Astrocyte (in vitro differentiated cells and primary cell): ENCODE measurements around the gene MEI4. TPM values are rescaled to one million over a fixed set of nuclear protein-coding genes. Genes with fewer than 3 reads are reported as not detected.

ENCODE experiments used
- DNase-seq: peaks from one replicate; pipeline ENCODE4 v3.0.0-alpha.2; 2010; ENCODE audit warnings: low read depth
- FAIRE-seq: peaks from 2 replicates; lab custom pipeline; 2011; peaks lifted over from hg19 to GRCh38; lab: Jason Lieb, UNC
- H2AFZ ChIP-seq: 2 replicates; pipeline ENCODE4 v1.6.0; 2012; ENCODE audit warnings: low read depth, low read length, inconsistent platforms
- H3K27ac ChIP-seq: 2 replicates; pipeline ENCODE4 v1.5.1; 2011; ENCODE audit warnings: low read depth, low read length, inconsistent platforms
- H3K27me3 ChIP-seq: 2 replicates; pipeline ENCODE4 v1.6.0; 2011; ENCODE audit warnings: low read length, inconsistent platforms; ENCODE audit not compliant: insufficient read depth
- H3K36me3 ChIP-seq: 2 replicates; pipeline ENCODE4 v1.5.1; 2011; ENCODE audit warnings: low read length, inconsistent platforms; ENCODE audit not compliant: insufficient read depth
- H3K4me1 ChIP-seq: 2 replicates; pipeline ENCODE4 v1.5.1; 2011; ENCODE audit warnings: low read length, inconsistent platforms; ENCODE audit not compliant: insufficient read depth
- H3K4me2 ChIP-seq: 2 replicates; pipeline ENCODE4 v1.6.0; 2012; ENCODE audit warnings: low read length, inconsistent platforms
- H3K4me3 ChIP-seq: 2 replicates; pipeline ENCODE4 v1.5.1; 2011; ENCODE audit warnings: low read depth, mild to moderate bottlenecking, low read length, inconsistent platforms; ENCODE audit not compliant: insufficient read depth
- H3K79me2 ChIP-seq: 2 replicates; pipeline ENCODE4 v1.6.0; 2012; ENCODE audit warnings: mild to moderate bottlenecking, low read length, inconsistent platforms; ENCODE audit not compliant: insufficient read depth
- H3K9ac ChIP-seq: 2 replicates; pipeline ENCODE4 v1.6.0; 2012; ENCODE audit warnings: mild to moderate bottlenecking, low read length, inconsistent platforms
- H3K9me3 ChIP-seq: 2 replicates; pipeline ENCODE4 v1.5.1; 2012; ENCODE audit warnings: low read depth, mild to moderate bottlenecking, low read length, inconsistent platforms; ENCODE audit not compliant: insufficient read depth
- H4K20me1 ChIP-seq: 2 replicates; pipeline ENCODE4 v1.6.0; 2012; ENCODE audit warnings: low read length, inconsistent platforms; ENCODE audit not compliant: insufficient read depth
- H3K27ac Mint-ChIP-seq: one replicate; pipeline ENCODE4 v1.8.0; 2021; ENCODE audit warnings: mild to moderate bottlenecking, mixed read lengths; ENCODE audit not compliant: unreplicated experiment
- H3K27me3 Mint-ChIP-seq: one replicate; pipeline ENCODE4 v1.8.0; 2021; ENCODE audit warnings: low read depth, mixed read lengths; ENCODE audit not compliant: unreplicated experiment
- H3K36me3 Mint-ChIP-seq: one replicate; pipeline ENCODE4 v1.8.0; 2021; ENCODE audit warnings: low read depth, mixed read lengths; ENCODE audit not compliant: unreplicated experiment
- H3K4me1 Mint-ChIP-seq: one replicate; pipeline ENCODE4 v1.8.0; 2021; ENCODE audit warnings: low read depth, mixed read lengths; ENCODE audit not compliant: unreplicated experiment
- H3K4me3 Mint-ChIP-seq: one replicate; pipeline ENCODE4 v1.8.0; 2021; ENCODE audit warnings: mild to moderate bottlenecking, moderate library complexity, mixed read lengths; ENCODE audit not compliant: unreplicated experiment
- H3K9me3 Mint-ChIP-seq: one replicate; pipeline ENCODE4 v1.8.0; 2021; ENCODE audit warnings: mild to moderate bottlenecking, mixed read lengths; ENCODE audit not compliant: unreplicated experiment
- EZH2 ChIP-seq: IDR thresholded peaks from 2 replicates; pipeline ENCODE4 v1.6.1; 2012; ENCODE audit warnings: mild to moderate bottlenecking, low read length, inconsistent platforms; ENCODE audit not compliant: insufficient read depth
- total RNA-seq: library from RNA; stranded (reverse); gene quantifications from 2 replicates; pipeline ENCODE4 v1.2.1, GENCODE V29; 2021
- TF ChIP-seq, protein P1 (sequence below): IDR thresholded peaks from 2 replicates; pipeline ENCODE4 v1.5.1; 2011; ENCODE audit warnings: low read depth, mild to moderate bottlenecking, inconsistent platforms, low read length, moderate library complexity; ENCODE audit not compliant: insufficient read depth

Gene MEI4
- total RNA-seq, 1 donor from 2014 or later, result 0.54 TPM

DNA sequence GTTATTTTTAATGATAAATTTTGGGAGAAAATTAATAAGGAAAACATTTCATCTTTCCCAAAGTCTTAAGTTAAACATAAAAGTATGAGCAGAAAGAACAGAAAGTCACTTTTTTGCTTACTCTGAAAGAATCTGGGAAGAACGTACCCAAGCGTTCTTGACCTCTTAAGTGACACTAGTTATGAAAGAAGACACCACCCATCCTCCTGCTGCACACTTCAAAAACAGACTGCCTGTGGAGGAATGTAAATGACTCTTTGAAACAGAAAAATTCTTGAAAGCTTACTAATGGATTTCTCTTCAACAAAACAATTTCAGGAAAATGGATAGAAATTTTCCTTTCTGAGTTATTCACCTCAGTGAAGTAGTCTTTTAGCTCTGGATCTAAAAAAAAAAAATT lies 227.7 kb downstream of the MEI4 start:
- no peak overlapping the region for H3K9ac ChIP-seq
- no peaks in the 10 kb centered on the region for H4K20me1 ChIP-seq
- no peaks in the 10 kb centered on the region for H3K79me2 ChIP-seq
- Mint-ChIP-seq H3K9me3 (peaks cover 6% of the 10 kb centered on the region), H3K27ac (peak overlapping the region; percentile 55), H3K27me3 (no peaks in the 10 kb centered on the region), H3K36me3 (peaks cover 2% of the 10 kb centered on the region), H3K4me1 (peaks cover 15% of the 10 kb centered on the region), H3K4me3 (no peak overlapping the region)
- no peak overlapping the region for H3K27ac ChIP-seq
- no peaks in the 10 kb centered on the region for H3K4me1 ChIP-seq
- TF ChIP-seq EZH2, result no peak
- TF ChIP-seq, protein P1, sequence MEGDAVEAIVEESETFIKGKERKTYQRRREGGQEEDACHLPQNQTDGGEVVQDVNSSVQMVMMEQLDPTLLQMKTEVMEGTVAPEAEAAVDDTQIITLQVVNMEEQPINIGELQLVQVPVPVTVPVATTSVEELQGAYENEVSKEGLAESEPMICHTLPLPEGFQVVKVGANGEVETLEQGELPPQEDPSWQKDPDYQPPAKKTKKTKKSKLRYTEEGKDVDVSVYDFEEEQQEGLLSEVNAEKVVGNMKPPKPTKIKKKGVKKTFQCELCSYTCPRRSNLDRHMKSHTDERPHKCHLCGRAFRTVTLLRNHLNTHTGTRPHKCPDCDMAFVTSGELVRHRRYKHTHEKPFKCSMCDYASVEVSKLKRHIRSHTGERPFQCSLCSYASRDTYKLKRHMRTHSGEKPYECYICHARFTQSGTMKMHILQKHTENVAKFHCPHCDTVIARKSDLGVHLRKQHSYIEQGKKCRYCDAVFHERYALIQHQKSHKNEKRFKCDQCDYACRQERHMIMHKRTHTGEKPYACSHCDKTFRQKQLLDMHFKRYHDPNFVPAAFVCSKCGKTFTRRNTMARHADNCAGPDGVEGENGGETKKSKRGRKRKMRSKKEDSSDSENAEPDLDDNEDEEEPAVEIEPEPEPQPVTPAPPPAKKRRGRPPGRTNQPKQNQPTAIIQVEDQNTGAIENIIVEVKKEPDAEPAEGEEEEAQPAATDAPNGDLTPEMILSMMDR, result no peak
- peak overlapping the region; percentile 22 for H3K4me2 ChIP-seq
- FAIRE-seq (no peak), DNase-seq (peak; percentile 58)
- no peaks in the 10 kb centered on the region for H3K9me3 ChIP-seq
- no peaks in the 10 kb centered on the region for H3K36me3 ChIP-seq
- no peak overlapping the region for H3K4me3 ChIP-seq
- no peaks in the 10 kb centered on the region for H3K27me3 ChIP-seq
- no peak overlapping the region for H2AFZ ChIP-seq

DNA sequence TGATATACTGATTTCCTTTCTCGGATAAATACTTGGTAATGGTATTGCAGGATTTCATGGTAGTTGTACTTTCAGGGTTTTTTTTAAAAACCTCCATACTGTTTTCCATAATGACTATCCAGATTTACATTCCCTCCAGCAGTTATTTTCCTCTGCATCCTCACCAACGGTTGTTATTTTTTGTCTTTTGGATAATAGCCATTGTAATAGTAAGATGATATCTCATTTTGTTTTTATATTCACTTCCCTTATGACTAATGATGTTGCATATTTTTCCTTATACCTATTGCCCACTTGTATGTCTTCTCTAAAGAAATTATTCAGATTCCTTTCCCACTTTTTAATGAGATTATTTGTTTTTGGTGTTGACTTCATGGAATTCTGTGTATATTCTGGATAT lies 231.0 kb downstream of the MEI4 start:
- no peak for FAIRE-seq

DNA sequence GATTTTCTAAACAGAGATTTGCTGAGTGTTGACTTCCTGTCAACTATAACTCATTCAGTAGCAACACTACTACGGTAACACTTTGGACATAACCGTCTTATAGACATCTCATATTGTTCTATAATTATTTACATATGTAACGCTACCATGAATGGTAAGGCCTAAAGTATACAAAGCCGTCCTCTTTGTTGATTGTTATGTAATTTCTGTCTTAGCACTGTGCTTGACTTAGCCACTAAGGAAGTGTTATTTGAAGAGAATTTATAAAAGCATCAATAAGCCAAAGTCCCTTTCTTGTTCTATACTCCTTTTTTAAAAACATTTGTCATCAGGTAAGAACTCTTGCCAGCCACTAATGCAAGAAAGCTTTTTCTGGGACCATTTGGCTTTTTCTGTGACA lies 240.6 kb downstream of the MEI4 start:
- peaks cover 3% of the 10 kb centered on the region for H3K4me1 Mint-ChIP-seq
- no peak overlapping the region for H3K27ac Mint-ChIP-seq
- no peak for DNase-seq
- H3K4me3 Mint-ChIP-seq, result no peak overlapping the region
- TF ChIP-seq, protein P1, result no peak
- TF ChIP-seq EZH2, result no peak
- no peaks in the 10 kb centered on the region for H3K36me3 ChIP-seq
- H3K4me1 ChIP-seq, result no peaks in the 10 kb centered on the region
- H3K27ac ChIP-seq, result no peak overlapping the region
- no peak overlapping the region for H3K4me2 ChIP-seq
- H3K36me3 Mint-ChIP-seq, result no peaks in the 10 kb centered on the region
- no peaks in the 10 kb centered on the region for H3K27me3 ChIP-seq
- H3K9ac ChIP-seq, result no peak overlapping the region
- no peak overlapping the region for H3K4me3 ChIP-seq
- H4K20me1 ChIP-seq, result no peaks in the 10 kb centered on the region
- no peaks in the 10 kb centered on the region for H3K27me3 Mint-ChIP-seq
- H2AFZ ChIP-seq, result no peak overlapping the region
- H3K9me3 Mint-ChIP-seq, result peaks cover 7% of the 10 kb centered on the region
- no peak for FAIRE-seq
- no peaks in the 10 kb centered on the region for H3K9me3 ChIP-seq
- no peaks in the 10 kb centered on the region for H3K79me2 ChIP-seq

More for the DNA sequence above, 231.0 kb downstream of the MEI4 start:
- no peaks in the 10 kb centered on the region for H3K79me2 ChIP-seq
- Mint-ChIP-seq H3K27me3 (no peaks in the 10 kb centered on the region), H3K4me1 (peaks cover 15% of the 10 kb centered on the region), H3K27ac (no peak overlapping the region), H3K4me3 (no peak overlapping the region), H3K9me3 (no peaks in the 10 kb centered on the region), H3K36me3 (no peaks in the 10 kb centered on the region)
- no peaks in the 10 kb centered on the region for H3K36me3 ChIP-seq
- H3K9ac ChIP-seq, result no peak overlapping the region
- no peak overlapping the region for H2AFZ ChIP-seq
- no peaks in the 10 kb centered on the region for H3K4me1 ChIP-seq
- no peak overlapping the region for H3K4me2 ChIP-seq
- H3K4me3 ChIP-seq, result no peak overlapping the region
- no peak for TF ChIP-seq EZH2
- TF ChIP-seq, protein P1, result no peak
- no peak for DNase-seq
- no peaks in the 10 kb centered on the region for H3K27me3 ChIP-seq
- no peak overlapping the region for H3K27ac ChIP-seq
- no peaks in the 10 kb centered on the region for H4K20me1 ChIP-seq
- no peaks in the 10 kb centered on the region for H3K9me3 ChIP-seq
